PC-9 (cell line): ENCODE data around the gene ATP5PO.

ENCODE experiments used
- EZH2 ChIP-seq: fragments of 200-600 bp; sonication (generic); IDR thresholded peaks from 2 replicates; pipeline ENCODE4 v1.8.0; 2017; ENCODE audit warnings: antibody characterized with exemption, low read depth
- TF ChIP-seq, protein P1 (sequence below): fragments of 200-600 bp; sonication (generic); conservative IDR thresholded peaks from 2 replicates; pipeline ENCODE4 v1.6.1; 2017; ENCODE audit warnings: mixed run types, antibody characterized with exemption, mild to moderate bottlenecking, moderate library complexity

DNA sequence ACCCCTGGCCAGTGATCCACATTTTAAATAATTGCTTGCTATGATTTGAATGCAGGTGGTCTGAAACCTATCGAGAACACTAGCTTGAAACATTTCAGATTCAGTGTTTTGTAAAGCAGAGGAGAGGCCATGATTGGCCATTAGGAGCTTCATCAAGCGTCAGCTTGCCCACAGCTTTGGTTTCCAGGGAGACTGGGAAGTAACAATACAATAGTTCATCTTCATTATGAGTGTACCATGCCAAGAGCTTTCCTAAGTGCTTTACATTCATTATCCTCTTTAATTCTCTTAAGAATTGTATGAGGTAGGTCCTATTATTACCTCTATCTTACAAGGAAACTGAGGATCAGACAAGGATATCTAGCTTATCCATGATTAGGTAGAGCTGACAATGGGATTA is 27.7 kb upstream of the ATP5PO start:
- TF ChIP-seq, protein P1, sequence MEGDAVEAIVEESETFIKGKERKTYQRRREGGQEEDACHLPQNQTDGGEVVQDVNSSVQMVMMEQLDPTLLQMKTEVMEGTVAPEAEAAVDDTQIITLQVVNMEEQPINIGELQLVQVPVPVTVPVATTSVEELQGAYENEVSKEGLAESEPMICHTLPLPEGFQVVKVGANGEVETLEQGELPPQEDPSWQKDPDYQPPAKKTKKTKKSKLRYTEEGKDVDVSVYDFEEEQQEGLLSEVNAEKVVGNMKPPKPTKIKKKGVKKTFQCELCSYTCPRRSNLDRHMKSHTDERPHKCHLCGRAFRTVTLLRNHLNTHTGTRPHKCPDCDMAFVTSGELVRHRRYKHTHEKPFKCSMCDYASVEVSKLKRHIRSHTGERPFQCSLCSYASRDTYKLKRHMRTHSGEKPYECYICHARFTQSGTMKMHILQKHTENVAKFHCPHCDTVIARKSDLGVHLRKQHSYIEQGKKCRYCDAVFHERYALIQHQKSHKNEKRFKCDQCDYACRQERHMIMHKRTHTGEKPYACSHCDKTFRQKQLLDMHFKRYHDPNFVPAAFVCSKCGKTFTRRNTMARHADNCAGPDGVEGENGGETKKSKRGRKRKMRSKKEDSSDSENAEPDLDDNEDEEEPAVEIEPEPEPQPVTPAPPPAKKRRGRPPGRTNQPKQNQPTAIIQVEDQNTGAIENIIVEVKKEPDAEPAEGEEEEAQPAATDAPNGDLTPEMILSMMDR: no peak
- no peak for TF ChIP-seq EZH2
